HL-60 (cell line): ENCODE results near the gene WWOX.

Source experiments
- DNase-seq, 2 experiments: peaks; one replicate each; pipeline ENCODE4 v3.0.0-alpha.2; 2010 to 2020; ENCODE audit warnings: low read depth in 1 of 2, low spot score in 1 of 2
- H3K27ac ChIP-seq: fragments of 250-450 bp; sonication (Bioruptor Pico); replicated peaks from 2 replicates; pipeline ENCODE4 v1.5.1; 2020; ENCODE audit warnings: mild to moderate bottlenecking, moderate library complexity
- H3K27me3 ChIP-seq: fragments of 250-450 bp; sonication (Bioruptor Pico); 2 replicates; pipeline ENCODE4 v1.5.1; 2021; ENCODE audit warnings: mild to moderate bottlenecking, moderate library complexity; ENCODE audit not compliant: insufficient read depth, poor library complexity, severe bottlenecking
- H3K4me3 ChIP-seq: replicated peaks from 2 replicates; pipeline ENCODE4 v1.5.1; 2011; ENCODE audit warnings: mild to moderate bottlenecking, control low read depth, low read length; ENCODE audit not compliant: insufficient read depth
- CTCF ChIP-seq: IDR thresholded peaks from one replicate; pipeline ENCODE4 v1.5.1; 2011; ENCODE audit warnings: low read length, control low read depth, inconsistent platforms; ENCODE audit not compliant: insufficient read depth
- GABPA ChIP-seq: IDR thresholded peaks from 2 replicates; pipeline ENCODE4 v1.6.1; 2012; ENCODE audit warnings: low read depth
- POLR2AphosphoS5 ChIP-seq: IDR thresholded peaks from 2 replicates; pipeline ENCODE4 v1.6.1; 2012; ENCODE audit warnings: low read depth
- REST ChIP-seq: IDR thresholded peaks from 2 replicates; pipeline ENCODE4 v1.6.1; 2012; ENCODE audit warnings: low read depth; ENCODE audit not compliant: insufficient replicate concordance
- SPI1 ChIP-seq: IDR thresholded peaks from 2 replicates; pipeline ENCODE4 v1.6.1; 2012; ENCODE audit warnings: low read depth, mild to moderate bottlenecking, borderline replicate concordance

The WWOX gene

GRCh38 chr16:78376452-78376851 lies 277.0 kb downstream of the WWOX start:
- Histone ChIP-seq H3K4me3 (no peak overlapping the region), H3K27me3 (no peaks in the 10 kb centered on the region), H3K27ac (no peak overlapping the region)
- no peak for TF ChIP-seq REST
- TF ChIP-seq POLR2AphosphoS5 = no peak
- TF ChIP-seq CTCF = no peak
- no peak for DNase-seq

GRCh38 chr16:78377312-78377711 lies 277.9 kb downstream of the WWOX start:
- Histone ChIP-seq H3K4me3 (no peak overlapping the region), H3K27ac (no peak overlapping the region), H3K27me3 (no peaks in the 10 kb centered on the region)
- DNase-seq = no peak
- TF ChIP-seq REST (no peak), CTCF (no peak), SPI1 (no peak), POLR2AphosphoS5 (no peak), GABPA (no peak)

GRCh38 chr16:78381060-78381459 lies 281.6 kb downstream of the WWOX start:
- Histone ChIP-seq H3K27ac (no peak overlapping the region), H3K4me3 (no peak overlapping the region), H3K27me3 (no peaks in the 10 kb centered on the region)
- DNase-seq = no peak
- no peak for TF ChIP-seq SPI1
- no peak for TF ChIP-seq GABPA
- no peak for TF ChIP-seq CTCF
- TF ChIP-seq REST = no peak
- TF ChIP-seq POLR2AphosphoS5 = no peak
